CD4-positive, alpha-beta T cell treated with Interleukin-4 for 1 hour (primary cell): ENCODE results near the gene RAB9B.

Experiments
- DNase-seq, 2 donors: peaks; one replicate each; pipeline ENCODE4 v3.0.0-alpha.2; 2020 to 2022

RAB9B gene

DNA sequence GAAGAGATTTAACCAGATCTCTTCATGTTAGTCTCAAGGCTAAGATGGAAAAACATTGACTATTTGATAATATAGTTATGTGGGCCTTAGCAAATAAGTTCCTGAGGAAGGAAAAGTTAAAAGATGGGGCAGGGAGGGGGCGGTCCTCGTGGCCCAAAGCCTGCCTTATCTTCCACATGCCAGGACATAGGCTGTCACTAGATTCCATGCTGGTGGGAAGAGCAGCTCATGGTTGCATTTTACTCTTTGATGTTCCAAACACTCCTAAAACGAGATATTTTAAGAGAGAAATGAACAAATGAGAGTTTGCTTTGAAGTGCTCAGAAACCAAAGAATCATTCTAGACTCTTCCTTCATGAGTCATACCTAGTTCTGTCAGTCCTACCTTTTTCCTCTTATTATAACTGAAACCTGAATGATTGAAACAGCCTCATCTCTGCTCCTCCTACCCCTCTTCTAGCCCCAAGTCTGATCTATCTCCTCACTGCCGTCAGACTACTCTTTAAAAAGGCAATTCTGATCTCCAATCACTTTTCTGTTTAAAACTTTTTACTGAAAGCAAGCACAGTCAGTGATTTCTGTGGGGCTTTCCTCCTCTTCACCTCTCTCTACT lies 25.1 kb downstream of the RAB9B start:
- DNase-seq: no peak

DNA sequence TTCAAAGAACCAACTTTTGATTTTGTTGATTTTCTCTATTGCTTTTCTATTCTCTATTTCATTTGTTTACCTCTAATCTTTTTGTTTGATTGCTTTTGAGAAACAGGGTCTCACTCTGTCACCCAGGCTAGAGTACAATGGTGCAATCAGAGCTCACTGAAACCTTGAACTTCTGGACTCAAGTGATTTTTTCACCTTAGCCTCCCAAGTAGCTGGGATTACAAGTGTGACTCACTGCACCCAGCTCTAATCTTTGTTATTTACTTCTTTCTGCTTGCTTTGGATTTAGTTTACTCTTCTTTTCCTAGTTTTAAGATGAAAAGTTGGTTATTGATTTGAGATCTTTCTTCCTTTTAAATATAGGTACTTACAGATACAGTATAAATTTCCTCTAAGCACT lies 26.2 kb downstream of the RAB9B start:
- no peak for DNase-seq

DNA sequence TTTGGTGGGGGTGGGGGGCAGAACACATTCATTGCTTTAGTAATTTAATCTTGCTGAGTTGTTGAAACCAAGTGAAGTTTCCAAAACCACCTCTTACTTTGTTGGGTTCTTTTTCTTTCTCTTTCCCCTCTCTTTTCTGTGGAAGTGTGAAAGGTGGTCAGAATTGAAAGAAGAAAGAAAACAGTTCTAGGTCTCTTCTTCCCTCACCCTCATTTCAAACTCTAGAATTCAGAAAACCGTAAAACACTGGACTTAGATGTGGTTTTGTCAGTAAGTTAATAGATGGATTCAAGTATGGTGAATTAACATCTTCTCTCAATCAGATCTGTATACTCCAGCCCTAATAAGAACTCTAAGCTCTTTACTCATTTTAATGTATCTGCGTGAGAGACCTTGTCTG lies 31.7 kb downstream of the RAB9B start:
- no peak for DNase-seq

DNA sequence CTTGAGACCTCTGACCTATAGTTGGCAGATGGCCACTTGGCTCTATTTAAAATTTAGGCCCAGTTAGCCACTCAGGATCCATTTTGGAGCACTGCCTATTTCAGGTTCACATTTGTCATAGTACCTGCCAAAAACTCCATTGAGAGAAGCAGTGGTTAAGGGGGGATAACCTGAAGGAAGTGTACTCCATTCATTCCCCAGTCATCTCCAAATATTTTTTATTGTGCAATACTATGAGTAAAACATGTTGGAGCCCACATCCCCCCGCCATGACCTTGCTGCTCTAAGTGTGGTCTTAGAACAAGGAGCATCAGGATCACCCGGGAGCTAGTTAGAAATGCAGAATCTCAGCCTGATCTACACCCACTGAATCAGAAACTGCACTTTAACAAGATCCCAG lies 34.4 kb downstream of the RAB9B start:
- no peak for DNase-seq

DNA sequence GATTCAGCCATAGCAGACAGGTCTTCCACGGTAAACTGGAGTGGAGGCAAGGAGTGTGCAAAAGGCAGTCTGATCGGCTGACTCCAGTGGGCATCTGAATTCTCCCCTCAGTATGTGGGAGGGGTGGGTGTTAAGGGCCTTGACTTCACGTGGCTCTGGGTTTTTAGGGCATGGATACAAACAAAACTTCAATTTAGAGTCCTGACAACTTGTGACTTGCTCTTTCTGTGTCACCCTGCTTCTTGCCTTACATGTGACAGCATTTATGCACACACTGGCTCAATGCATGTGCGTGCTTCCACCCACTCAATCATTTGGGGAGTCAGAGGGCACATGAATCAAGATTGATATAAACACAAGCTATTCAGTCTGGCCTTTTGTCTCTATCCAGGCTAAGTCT lies 37.9 kb downstream of the RAB9B start:
- no peak for DNase-seq

DNA sequence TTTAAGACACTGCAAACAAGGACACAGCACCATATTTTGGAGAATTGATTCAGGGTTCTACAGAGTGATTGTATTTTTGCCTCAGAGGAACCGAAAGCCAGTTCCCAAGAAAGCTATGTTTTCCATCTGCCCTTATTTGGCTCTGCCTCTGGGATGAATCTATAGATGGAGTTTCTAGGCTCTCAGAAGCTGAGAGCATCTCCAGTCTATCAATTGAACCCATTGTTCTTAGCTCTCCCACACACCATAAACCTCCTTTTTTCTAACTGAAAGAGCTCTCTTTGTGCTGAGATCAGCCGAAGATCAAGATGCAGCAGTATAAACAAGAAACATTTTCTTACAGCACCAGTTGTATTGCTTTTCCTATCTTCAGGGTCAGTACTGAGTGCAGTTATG lies 38.5 kb downstream of the RAB9B start:
- DNase-seq: no peak

DNA sequence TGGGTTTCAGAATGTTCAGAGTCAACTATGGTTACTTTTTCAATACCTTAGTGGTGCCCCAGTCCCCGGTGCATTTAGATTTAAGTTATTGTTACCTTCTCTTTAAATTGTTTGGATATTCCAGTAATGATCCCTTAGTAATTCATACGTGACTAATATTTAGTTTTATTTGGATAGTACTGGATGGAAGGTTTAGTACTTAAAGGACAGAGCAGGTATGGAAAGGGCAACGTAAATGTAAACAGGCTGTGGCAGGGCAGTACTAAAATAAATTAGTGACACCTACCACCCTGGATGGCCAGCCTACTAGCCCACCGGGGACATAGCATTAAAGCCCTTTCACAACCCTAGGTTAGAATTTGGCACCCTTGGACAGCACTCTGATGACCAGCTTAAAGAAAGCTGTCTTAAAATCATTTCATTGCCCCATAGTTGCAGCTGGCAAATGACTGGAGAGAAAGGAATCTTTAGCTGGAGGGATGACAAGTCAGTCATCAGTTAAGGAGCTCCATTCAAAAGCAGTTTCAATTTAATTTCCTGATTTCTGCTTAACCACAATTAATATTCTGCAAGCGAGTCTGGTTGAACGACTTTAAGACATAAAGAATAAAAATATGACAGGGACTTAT lies 39.0 kb downstream of the RAB9B start:
- no peak for DNase-seq

DNA sequence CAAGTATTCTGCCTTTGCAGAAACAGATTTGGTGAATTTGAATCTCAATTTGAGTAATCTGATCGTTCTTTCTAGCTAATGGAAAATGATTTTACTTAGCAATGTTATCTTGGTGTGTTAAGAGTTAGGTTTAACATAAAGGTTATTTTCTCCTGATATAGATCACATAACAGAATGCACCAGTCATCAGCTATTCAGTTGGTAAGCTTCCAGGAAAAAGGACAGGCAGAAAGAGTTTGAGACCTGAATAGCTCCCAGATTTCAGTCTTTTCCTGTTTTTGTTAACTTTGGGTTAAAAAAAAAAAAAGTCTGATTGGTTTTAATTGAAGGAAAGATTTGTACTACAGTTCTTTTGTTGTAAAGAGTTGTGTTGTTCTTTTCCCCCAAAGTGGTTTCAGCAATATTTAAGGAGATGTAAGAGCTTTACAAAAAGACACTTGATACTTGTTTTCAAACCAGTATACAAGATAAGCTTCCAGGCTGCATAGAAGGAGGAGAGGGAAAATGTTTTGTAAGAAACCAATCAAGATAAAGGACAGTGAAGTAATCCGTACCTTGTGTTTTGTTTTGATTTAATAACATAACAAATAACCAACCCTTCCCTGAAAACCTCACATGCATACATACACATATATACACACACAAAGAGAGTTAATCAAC lies 40.1 kb downstream of the RAB9B start:
- no peak for DNase-seq

DNA sequence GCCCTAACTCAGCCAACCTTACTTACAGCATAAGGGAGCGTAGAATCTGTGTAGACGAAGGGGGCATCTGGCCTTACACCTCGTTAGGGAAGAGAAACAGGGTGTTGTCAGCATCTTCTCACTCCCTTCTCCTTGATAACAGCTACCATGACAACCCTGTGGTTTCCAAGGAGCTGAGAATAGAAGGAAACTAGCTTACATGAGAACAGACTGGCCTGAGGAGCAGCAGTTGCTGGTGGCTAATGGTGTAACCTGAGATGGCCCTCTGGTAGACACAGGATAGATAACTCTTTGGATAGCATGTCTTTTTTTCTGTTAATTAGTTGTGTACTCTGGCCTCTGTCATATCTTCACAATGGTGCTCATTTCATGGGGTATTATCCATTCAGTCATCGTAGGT lies 40.8 kb downstream of the RAB9B start:
- DNase-seq: no peak

DNA sequence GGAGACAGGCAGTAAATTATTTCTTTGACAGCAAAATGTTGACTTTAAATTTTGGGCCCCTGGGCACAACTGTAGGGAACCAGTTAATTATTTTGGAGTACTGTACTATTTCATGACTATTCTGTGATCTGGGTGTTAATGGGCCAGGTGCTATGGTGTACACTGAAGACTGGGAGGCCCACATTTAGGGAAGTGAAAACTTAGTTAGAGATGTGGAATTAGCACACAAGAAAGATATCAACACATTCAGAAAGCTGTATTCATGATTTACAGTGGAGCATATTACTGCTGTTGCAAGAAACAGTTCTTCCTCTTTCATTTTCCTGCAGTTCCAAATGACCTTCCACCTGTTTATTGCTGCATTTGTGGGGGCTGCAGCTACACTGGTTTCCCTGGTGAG lies 43.1 kb downstream of the RAB9B start:
- no peak for DNase-seq

DNA sequence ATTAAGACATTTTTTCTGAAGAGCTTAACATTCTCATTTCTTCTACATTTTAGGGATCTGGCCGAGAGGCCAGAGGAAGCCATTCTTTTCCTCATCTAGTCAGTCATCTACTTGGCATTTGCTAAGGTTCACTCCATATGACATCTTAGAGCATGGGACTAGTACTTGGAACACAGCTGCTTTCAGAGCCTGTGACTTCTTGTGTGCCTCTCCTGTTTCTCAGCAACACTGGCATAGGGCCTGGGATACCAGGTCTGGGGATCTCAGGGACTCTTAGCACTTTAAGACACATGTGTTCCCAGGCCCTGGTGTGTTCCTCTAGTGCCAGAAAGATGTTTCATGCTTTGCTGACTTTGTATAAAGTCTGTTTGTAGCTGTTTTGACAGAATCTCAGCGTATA lies 48.1 kb downstream of the RAB9B start:
- no peak for DNase-seq

DNA sequence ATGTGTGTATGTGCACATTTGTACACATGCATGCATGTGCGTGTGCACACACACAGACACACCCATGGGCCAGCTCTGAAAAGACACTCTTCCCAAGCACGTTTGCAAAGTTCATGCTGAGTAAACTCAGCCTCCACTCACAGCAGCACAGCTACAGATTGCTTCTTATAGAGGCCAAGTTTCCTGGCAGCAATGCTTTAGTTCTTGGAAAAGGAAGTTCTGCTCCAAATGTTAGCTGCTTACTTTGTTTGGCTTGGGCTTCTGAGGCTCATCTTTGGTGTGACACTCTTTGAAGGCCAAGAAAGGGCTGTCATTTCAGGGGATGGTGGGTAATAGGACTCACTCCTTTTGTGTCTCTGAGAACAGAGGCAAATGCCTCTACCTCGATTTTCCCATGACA lies 48.9 kb downstream of the RAB9B start:
- no peak for DNase-seq

DNA sequence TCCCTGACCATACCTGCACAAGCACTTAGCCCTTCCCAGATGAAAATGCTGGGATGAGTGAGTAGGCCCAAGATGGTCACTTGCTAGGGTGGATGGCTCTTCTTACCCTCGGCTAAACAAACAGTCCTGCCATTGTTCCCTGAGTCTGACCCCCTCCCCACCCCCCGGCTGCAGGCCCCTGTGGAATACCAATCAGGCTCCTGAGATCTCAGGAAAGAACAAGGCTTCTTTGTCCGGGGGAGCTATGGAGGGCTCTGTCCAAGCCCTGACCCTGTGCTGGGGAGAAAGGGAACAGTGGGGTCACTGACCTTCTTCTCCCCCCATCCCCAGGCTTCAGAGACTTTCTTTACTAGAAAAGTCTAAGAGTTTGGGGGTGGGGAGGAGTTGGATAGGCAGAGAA lies 49.4 kb downstream of the RAB9B start:
- DNase-seq: no peak

DNA sequence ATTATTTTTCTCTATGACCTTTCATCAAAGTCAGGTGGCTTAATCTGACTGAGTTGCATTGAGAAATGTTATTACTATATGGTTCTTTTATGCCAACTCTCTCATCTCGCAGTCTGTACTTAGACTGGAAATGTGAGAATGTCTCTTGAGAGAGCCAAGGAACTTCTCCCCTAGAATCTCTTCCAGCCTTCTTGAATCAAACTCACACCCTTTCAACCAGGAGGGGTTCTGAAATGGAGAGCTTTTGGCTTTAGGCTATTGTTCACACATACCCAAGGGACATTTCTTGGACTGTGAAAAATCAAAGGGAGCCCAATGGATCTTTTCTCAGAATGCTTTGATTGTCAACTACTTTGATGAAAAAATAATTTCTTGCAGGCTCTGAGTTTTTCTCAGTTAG lies 50.4 kb downstream of the RAB9B start:
- DNase-seq: no peak

DNA sequence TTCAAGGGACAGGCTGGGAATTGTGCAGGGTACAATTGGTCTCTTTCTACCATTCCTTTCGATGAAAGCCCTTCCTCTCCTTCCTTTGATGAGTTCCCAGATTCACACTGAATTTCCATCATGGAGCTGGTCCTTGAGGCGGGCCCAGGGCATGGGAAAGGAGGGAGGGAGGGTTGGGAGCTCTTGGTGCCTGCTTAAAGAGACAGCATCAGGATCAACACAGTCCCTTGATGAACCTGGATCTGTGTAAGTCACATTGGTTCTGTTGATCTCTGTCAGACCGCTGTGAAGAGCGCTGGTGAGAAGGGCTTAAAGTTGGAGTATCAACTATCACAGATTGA lies 51.0 kb downstream of the RAB9B start:
- no peak for DNase-seq

DNA sequence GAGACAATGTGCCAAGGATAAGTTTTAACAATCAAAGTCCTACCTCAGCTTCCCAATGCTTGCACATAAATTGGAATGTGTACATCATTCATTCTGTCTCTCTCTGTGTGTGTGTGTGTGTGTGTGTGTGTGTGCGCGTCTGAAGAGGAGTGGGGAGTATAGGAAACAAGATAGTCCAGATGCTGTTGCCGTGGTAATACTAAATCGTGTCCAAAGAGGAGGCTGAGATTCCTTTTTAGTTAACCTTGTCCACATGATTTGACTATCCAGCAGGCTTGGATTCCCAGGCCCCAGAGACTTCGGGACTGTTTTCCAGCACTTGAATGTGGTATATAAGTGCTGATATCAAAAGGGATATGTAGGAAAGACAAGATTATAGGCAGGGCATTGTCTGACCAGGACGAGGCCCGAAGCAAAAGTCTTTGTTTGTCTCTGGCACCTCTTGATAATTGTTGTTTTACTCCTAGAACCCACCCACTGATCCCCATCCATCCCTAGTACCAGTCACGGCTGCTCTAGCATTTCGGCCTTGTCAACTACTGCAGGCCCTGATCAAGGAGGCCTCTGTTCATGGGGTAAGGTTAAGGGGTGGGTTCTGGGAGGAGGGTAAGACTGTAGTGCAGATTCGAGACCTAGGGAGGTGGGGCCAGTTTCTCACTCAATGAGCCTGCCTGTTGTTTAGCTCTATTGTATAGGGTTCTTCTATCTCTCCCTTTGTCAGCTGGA lies 51.6 kb downstream of the RAB9B start:
- DNase-seq: no peak

DNA sequence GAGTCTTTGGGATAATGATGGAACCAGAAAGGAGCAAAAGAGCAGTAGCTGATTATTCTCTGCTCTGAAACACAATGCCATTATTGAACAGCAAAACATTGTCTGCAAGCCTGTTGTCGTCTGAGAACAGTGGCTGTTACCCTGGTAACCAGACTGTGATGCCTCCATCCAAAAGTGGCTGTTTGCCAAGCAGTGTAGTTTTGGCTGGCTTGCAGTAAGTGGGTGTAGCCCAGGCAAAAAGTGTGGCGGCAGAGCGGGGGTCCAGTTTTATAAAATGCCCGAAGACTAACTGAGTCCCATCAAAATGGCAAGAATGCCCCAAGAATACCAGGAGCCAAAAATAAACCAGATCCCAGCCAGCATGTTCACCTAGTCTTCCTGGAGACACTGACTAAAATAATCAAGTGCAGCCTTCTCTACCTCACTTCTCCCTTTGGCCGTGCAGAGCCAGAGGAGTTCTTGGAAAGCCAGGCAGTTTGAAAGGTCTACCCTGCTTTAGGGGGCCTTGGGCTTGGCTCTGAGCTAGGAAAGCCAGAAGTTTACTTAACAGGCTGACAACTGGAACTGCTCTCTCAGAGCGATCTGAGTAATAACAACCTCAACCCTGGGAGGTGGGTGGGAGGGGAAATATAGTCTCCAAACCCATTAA lies 52.8 kb downstream of the RAB9B start:
- DNase-seq: no peak

DNA sequence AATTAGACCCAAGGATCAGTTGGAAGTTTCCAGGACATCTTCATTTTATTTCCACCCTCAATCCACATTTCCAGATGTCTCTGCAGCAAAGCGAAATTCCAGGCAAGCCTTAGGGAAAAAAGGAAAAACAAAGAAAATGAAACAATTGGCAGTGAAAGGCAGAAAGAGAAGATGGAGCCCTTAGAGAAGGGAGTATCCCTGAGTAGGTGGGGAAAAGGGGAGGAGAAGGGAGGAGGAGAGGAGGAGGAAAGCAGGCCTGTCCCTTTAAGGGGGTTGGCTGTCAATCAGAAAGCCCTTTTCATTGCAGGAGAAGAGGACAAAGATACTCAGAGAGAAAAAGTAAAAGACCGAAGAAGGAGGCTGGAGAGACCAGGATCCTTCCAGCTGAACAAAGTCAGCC lies 55.5 kb downstream of the RAB9B start, which contains the start of gene PLP1:
Gene PLP1, plus strand, starts transcription at position 295 of the 400 bp plus-strand sequence. CDS start 156 bp downstream, outside the sequence.
- no peak for DNase-seq

DNA sequence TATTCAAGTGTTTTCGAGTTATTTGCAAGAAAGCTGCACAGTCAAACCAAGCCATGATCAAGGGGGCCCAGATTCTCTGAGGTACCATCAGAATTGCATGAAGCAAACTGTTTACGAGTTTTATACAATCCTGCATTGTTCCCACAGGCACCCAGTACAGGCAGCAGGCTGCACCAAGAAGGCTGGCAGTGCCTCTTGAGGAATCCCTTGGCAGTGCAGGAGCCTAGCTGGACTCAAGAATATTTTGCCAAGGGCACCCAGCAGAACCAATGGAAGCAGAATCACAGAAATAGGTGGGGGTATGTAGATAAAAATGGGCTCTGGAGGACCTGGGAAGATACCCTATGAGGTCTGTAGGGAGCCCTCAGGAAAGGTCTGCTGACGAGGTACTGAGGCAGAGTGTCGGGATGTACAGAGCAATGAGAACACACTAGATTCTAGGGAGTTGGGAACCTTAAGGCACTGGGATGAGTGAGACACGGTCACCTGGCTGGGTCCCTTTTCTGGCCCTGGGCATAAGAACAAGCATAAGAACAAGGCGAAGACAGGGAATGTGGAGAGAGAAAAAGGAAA lies 57.9 kb downstream of the RAB9B start:
- no peak for DNase-seq

DNA sequence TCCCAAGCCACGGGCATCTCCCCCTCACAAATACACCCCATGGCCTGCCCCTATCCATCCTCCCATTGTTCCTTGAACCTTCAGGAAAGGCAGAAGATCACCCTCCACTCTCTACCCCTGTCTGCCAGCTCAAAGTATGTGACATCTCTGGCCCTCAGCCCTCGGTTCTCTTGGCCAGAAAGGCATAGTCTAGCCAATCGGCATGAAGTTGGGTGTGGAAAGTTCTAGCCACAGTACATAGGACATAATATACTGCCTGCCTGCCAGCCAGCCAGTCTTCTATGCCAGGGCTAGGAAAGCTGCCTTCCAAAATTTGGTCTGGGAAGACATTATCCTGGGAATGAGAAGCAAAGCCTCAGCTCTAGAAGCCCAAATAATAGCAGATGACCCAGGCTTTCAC lies 58.6 kb downstream of the RAB9B start:
- no peak for DNase-seq
